Kidney (tissue), 14 donors: ENCODE measurements around the gene CEBPG. TPM values are rescaled to one million over a fixed set of nuclear protein-coding genes. Genes with fewer than 3 reads are reported as not detected.

ENCODE experiments used
- DNase-seq, 5 donors: peaks; one replicate each; pipeline ENCODE4 v3.0.0-alpha.2; 2013 to 2020
- FAIRE-seq: peaks from 2 replicates; lab custom pipeline; 2012; peaks lifted over from hg19 to GRCh38; lab: Jason Lieb, UNC
- H3K27ac ChIP-seq, 2 donors: one replicate each; pipeline ENCODE4 v1.7.0; 2013; ENCODE audit warnings: low read depth in 2 of 2, low read length in 2 of 2, inconsistent platforms in 1 of 2
- H3K27me3 ChIP-seq: one replicate; pipeline ENCODE4 v1.7.1; 2013; ENCODE audit warnings: low read length, inconsistent platforms; ENCODE audit not compliant: control insufficient read depth, insufficient read depth
- H3K36me3 ChIP-seq, 3 donors: one replicate each; pipeline versions ENCODE4 v1.7.0 to v1.7.1; 2013; ENCODE audit warnings: low read length in 3 of 3, control low read depth in 1 of 3, inconsistent platforms in 1 of 3; ENCODE audit not compliant: insufficient read depth in 3 of 3, control insufficient read depth in 2 of 3
- H3K4me1 ChIP-seq, 3 donors: one replicate each; pipeline versions ENCODE4 v1.7.0 to v1.7.1; 2013; ENCODE audit warnings: low read length in 3 of 3, inconsistent platforms in 1 of 3, low read depth in 1 of 3; ENCODE audit not compliant: control insufficient read depth in 2 of 3, insufficient read depth in 2 of 3
- H3K4me3 ChIP-seq, 3 donors: one replicate each; pipeline versions ENCODE4 v1.7.0 to v1.8.1; 2013; ENCODE audit warnings: low read length in 3 of 3, control low read depth in 1 of 3, inconsistent platforms in 1 of 3
- H3K9ac ChIP-seq, 3 donors: one replicate each; pipeline versions ENCODE4 v1.7.0 to v1.7.1; 2013; ENCODE audit warnings: low read length in 3 of 3, control low read depth in 1 of 3, inconsistent platforms in 1 of 3
- H3K9me3 ChIP-seq, 3 donors: one replicate each; pipeline versions ENCODE4 v1.7.0 to v1.7.1; 2013; ENCODE audit warnings: low read length in 3 of 3, control low read depth in 1 of 3, inconsistent platforms in 1 of 3; ENCODE audit not compliant: control insufficient read depth in 2 of 3, insufficient read depth in 1 of 3
- CTCF ChIP-seq: IDR thresholded peaks from 3 replicates; pipeline ENCODE4 v1.5.1; 2012; ENCODE audit warnings: mild to moderate bottlenecking, moderate library complexity, borderline replicate concordance; ENCODE audit not compliant: insufficient read depth; ENCODE audit errors: extremely low read depth
- intact Hi-C: fragments of 100-400 bp; cut with DNase I; formaldehyde crosslinking; loops from one replicate; pipeline ENCODE4 v1.11.1; 2022
- polyA plus RNA-seq: library from polyadenylated mRNA; stranded (reverse); fragments of 350-450 nt; fragmentation: Illumina TruSeq; extraction: RNeasy Lipid Tissue Mini Kit (QIAGEN cat#74804); gene quantifications from one replicate; pipeline ENCODE4 v1.2.3, GENCODE V29; 2014; ENCODE audit warnings: low read depth, low replicate concordance; ENCODE audit not compliant: insufficient read depth
- total RNA-seq: library from RNA; stranded (reverse); fragmentation: NEBNext Ultra II Directional; extraction: Animal tissue kit (Norgen Biotek cat#: 25700); gene quantifications from one replicate; pipeline ENCODE4 v1.2.1, GENCODE V29; 2021
- donor health status: control.
- donor health status: control.
- donor health status: control.
- donor health status: control.
- donor health status: control.
- donor health status: DM: yes; HTN: yes; CAD: no.
- donor health status: Normal renal cell carcinoma (clear cell type).

CEBPG gene
- total and polyA plus RNA-seq, 2 donors from 2014 or later: 13.0 to 22.4 TPM

DNA sequence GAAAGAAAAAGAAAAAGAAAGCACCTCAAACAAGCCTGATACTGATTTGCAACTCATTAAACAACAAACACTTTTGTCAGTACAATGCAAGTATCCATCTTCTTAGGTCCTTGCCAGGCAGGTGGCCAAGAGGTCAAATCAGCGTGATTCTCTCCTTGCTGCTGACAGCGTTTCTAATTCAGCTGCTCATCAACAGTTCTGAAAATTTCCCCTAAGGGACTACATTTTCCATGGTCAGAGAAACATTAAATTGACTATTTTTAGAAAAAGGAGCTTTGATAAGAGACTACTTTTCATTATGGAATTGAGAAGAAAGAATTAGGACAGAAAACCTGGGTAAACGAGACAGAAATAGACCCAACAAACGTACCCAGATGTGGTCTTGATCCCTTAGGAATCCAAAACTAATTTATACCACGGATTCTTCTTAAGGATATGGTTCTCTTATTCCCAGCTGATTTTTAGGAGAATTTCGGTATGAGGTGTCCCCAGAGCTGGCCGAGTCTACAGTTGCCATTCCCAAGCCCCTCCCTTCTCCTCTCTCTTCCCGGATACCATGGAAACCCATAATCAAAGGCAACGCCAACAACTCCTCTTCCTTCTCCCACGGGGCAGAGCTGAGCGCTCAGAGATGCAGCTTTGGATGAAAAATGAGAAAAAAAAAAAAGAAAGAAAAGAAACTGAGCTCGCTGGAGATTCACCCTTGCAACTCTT, 29.5 kb upstream of the CEBPG start:
- Histone ChIP-seq H3K36me3 (no peaks in the 10 kb centered on the region), H3K9ac (no peak overlapping the region), H3K4me1 (no peaks in the 10 kb centered on the region), H3K27ac (no peak overlapping the region), H3K9me3 (no peaks in the 10 kb centered on the region), H3K4me3 (no peak overlapping the region), H3K27me3 (no peaks in the 10 kb centered on the region)
- FAIRE-seq (no peak), DNase-seq (peak in 2 of 5 donors; percentile 15 to 27)
- intact Hi-C loops: no loop called here
- no peak for TF ChIP-seq CTCF

DNA sequence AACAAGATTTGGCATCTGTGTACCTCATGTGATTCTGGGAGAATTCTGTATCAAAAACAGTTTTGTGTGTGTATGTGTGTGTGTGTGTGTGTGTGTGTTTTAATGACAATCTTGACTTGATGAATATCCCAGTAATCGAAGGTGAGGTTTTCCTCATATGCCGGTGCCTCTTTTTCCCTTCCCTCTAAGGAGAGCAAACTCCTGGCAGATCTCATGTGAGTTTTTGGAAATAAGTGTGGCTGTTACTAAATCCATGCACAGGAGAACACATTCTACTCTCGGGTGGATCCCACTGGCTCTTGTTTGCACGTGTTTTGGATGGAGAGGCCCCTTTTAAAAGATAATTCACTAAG, 29.0 kb upstream of the CEBPG start:
- Histone ChIP-seq H3K9me3 (no peaks in the 10 kb centered on the region), H3K27ac (no peak overlapping the region), H3K9ac (no peak overlapping the region), H3K27me3 (no peaks in the 10 kb centered on the region), H3K36me3 (no peaks in the 10 kb centered on the region), H3K4me3 (no peak overlapping the region), H3K4me1 (no peaks in the 10 kb centered on the region)
- FAIRE-seq (no peak), DNase-seq (no peak)
- intact Hi-C loops: no loop called here
- no peak for TF ChIP-seq CTCF

DNA sequence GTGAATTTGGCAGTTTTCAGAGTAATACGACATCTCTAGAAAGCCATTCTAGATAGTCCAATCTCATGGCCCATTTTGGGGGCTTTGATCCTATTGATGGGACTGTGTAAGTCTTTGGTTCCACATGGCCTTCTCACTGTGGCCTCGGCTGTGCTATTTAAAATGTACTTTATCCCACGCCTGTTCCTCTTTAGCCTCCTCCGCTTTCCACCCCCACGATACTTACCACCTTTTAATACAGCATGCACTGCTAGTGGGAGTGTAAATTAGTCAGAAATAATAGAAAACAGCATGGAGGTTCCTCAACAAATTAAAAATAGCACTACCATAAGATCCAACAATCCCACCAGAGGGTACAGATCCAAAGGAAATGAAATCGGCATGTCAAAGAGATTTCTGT, 28.3 kb upstream of the CEBPG start:
- DNase-seq (no peak), FAIRE-seq (no peak)
- Histone ChIP-seq H3K9ac (no peak overlapping the region), H3K36me3 (no peaks in the 10 kb centered on the region), H3K4me3 (no peak overlapping the region), H3K27ac (no peak overlapping the region), H3K4me1 (no peaks in the 10 kb centered on the region), H3K9me3 (no peaks in the 10 kb centered on the region), H3K27me3 (no peaks in the 10 kb centered on the region)
- TF ChIP-seq CTCF: no peak
- intact Hi-C loops: no loop called here

GRCh38 chr19:33346665-33347064, 26.8 kb upstream of the CEBPG start:
- intact Hi-C loops: no loop called here
- DNase-seq: no peak
- Histone ChIP-seq H3K4me1 (no peaks in the 10 kb centered on the region), H3K4me3 (no peak overlapping the region), H3K27me3 (no peaks in the 10 kb centered on the region), H3K9ac (no peak overlapping the region), H3K27ac (no peak overlapping the region), H3K36me3 (no peaks in the 10 kb centered on the region), H3K9me3 (no peaks in the 10 kb centered on the region)
- no peak for TF ChIP-seq CTCF
- FAIRE-seq: no peak
